Activated CD8-positive, alpha-beta T cell treated with anti-CD3 and anti-CD28 coated beads for 36 hours (primary cell): Measurements from ENCODE around the gene NLRP6. TPM values are rescaled to one million over a fixed set of nuclear protein-coding genes. Genes with fewer than 3 reads are reported as not detected.

Source experiments
- ATAC-seq: fragments of 200-7000 bp; cut with Tn5 transposase; one replicate; pipeline ENCODE4 v1.10.0; 2021; ENCODE audit warnings: mild to moderate bottlenecking, moderate library complexity
- CTCF ChIA-PET: fragments of 350-600 bp; sonication (Branson Sonifier 250); formaldehyde crosslinking; loops from one replicate; lab custom pipeline; 2021; ENCODE audit warnings: antibody characterized with exemption; lab: Charles Lee
- POLR2A ChIA-PET: fragments of 350-600 bp; sonication (Branson Sonifier 250); formaldehyde crosslinking; loops from one replicate; lab custom pipeline; 2021; ENCODE audit warnings: antibody characterized with exemption; lab: Charles Lee
- DNase-seq: peaks from one replicate; pipeline ENCODE4 v3.0.0-alpha.2; 2020
- H3K27ac Mint-ChIP-seq: one replicate; pipeline ENCODE4 v1.8.0; 2021; ENCODE audit warnings: mild to moderate bottlenecking, mixed read lengths
- H3K27me3 Mint-ChIP-seq: one replicate; pipeline ENCODE4 v1.8.0; 2021; ENCODE audit warnings: mixed read lengths
- H3K36me3 Mint-ChIP-seq: one replicate; pipeline ENCODE4 v1.8.0; 2021; ENCODE audit warnings: low read depth, mixed read lengths
- H3K4me1 Mint-ChIP-seq: one replicate; pipeline ENCODE4 v1.8.0; 2021; ENCODE audit warnings: low read depth, mixed read lengths
- H3K4me3 Mint-ChIP-seq: one replicate; pipeline ENCODE4 v1.8.0; 2021; ENCODE audit warnings: mild to moderate bottlenecking, moderate library complexity, mixed read lengths
- H3K9me3 Mint-ChIP-seq: one replicate; pipeline ENCODE4 v1.8.0; 2021; ENCODE audit warnings: mixed read lengths
- CTCF ChIP-seq: fragments of 200-600 bp; IDR thresholded peaks from one replicate; pipeline ENCODE4 v1.8.0; 2022; ENCODE audit warnings: antibody characterized with exemption, mild to moderate bottlenecking
- intact Hi-C: fragments of 100-400 bp; cut with micrococcal nuclease; formaldehyde crosslinking; loops from one replicate; pipeline ENCODE4 v1.10.0; 2022
- total RNA-seq, 2 experiments: library from RNA; stranded (reverse); gene quantifications; one replicate each; pipeline ENCODE4 v1.2.3, GENCODE V29; 2021

Gene NLRP6
- total RNA-seq, 2 experiments from 2014 or later: 3.3 to 3.4 TPM

- Mint-ChIP-seq H3K27me3 (peaks cover 6% of the 10 kb centered on the region), H3K9me3 (no peaks in the 10 kb centered on the region), H3K4me3 (peak overlapping the region; percentile 42), H3K4me1 (peaks cover 38% of the 10 kb centered on the region), H3K36me3 (peaks cover 13% of the 10 kb centered on the region), H3K27ac (peak overlapping the region; percentile 84)
- CTCF ChIA-PET: interaction anchor here (4.6 kb wide), 1 partner anchor 47 kb away, joined by 21 read pairs; no protein-coding TSS in a partner anchor
- intact Hi-C loops: no loop called here
- ATAC-seq (peak; percentile 57), DNase-seq (peak; percentile 87)
- TF ChIP-seq CTCF: no peak
- POLR2A ChIA-PET: interaction anchor here (0.6 to 1.6 kb wide), 7 partner anchors 8 to 119 kb away, joined by 3 to 6 read pairs (median 4); no protein-coding TSS in a partner anchor
Observed at GRCh38 chr11:297586-298405, 19.6 kb downstream of the NLRP6 start.

GRCh38 chr11:298406-299065 lies 20.3 kb downstream of the NLRP6 start:
- Mint-ChIP-seq H3K27ac (peak overlapping the region; percentile 84), H3K4me3 (no peak overlapping the region), H3K36me3 (peaks cover 10% of the 10 kb centered on the region), H3K27me3 (peaks cover 6% of the 10 kb centered on the region), H3K9me3 (no peaks in the 10 kb centered on the region), H3K4me1 (peaks cover 43% of the 10 kb centered on the region)
- intact Hi-C loops: no loop called here
- no peak for TF ChIP-seq CTCF
- CTCF ChIA-PET: interaction anchor here (1.5 to 4.6 kb wide), 3 partner anchors 11 to 65 kb away, joined by 4 to 21 read pairs (median 10); no protein-coding TSS in a partner anchor
- DNase-seq: peak; percentile 28
- no peak for ATAC-seq
- POLR2A ChIA-PET: interaction anchor here (0.6 to 1.6 kb wide), 11 partner anchors 9 to 215 kb away, joined by 3 to 6 read pairs (median 4); partner anchors contain the start of gene IFITM2

DNA sequence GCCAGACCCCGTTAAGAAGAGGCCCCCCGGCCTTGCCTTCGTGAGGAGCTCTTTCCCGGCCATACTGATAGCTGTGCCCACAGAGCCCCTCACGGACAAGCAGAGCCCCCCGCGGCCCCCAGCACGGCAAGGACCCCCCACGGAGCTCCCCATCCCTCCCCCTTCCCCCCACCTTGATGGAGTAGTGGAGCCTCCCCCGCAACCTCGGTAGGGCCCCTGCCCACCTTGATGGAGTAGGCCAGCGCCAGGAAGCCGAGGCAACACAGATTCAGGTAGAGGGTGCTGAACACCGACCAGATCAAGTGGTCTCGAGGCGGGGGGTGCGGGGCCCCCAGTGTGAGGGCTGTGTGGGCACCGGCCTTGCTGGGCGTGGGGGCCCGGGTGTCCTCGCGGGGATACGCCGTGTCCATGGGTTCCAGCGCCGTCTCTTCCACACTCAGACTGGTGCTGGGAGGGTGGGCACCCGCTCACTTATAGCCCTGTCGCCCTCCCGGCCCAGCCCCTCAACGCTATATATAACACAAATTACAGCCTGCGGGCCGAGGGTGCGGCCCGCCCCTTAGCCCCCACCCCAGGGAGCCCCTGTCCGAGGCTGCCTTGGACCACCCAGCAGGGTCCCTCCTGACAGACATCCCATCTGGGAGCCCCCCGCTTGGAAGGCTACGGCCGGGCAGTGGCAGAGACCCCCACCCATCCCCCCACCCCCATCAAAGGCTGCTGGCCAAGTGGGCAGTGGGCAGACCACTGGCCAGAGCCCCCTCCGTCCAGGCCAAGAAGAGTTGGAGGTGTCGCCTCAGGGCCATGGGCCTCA lies 21.1 kb downstream of the NLRP6 start, which contains the start of gene IFITM5:
TSS of gene IFITM5 (minus strand) at position 446 of the 811 bp plus-strand sequence. CDS start at position 410, 36 bp downstream.
- ChIA-PET POLR2A (interaction anchor here (0.6 to 2.6 kb wide), 11 partner anchors 8 to 214 kb away, joined by 3 to 28 read pairs (median 4); partner anchors contain the start of genes IFITM2, NLRP6 and PGGHG), CTCF (interaction anchor here (1.5 to 4.6 kb wide), 3 partner anchors 10 to 64 kb away, joined by 4 to 21 read pairs (median 10); no protein-coding TSS in a partner anchor)
- Mint-ChIP-seq H3K9me3 (no peaks in the 10 kb centered on the region), H3K4me1 (peaks cover 46% of the 10 kb centered on the region), H3K27ac (peak within 1 kb of the TSS; percentile 84), H3K27me3 (peaks cover 6% of the 10 kb centered on the region), H3K36me3 (peaks cover 6% of the 10 kb centered on the region), H3K4me3 (no peak within 1 kb of the TSS)
- DNase-seq (peak; percentile 22), ATAC-seq (no peak)
- intact Hi-C loops: no loop called here
- no peak for TF ChIP-seq CTCF

DNA sequence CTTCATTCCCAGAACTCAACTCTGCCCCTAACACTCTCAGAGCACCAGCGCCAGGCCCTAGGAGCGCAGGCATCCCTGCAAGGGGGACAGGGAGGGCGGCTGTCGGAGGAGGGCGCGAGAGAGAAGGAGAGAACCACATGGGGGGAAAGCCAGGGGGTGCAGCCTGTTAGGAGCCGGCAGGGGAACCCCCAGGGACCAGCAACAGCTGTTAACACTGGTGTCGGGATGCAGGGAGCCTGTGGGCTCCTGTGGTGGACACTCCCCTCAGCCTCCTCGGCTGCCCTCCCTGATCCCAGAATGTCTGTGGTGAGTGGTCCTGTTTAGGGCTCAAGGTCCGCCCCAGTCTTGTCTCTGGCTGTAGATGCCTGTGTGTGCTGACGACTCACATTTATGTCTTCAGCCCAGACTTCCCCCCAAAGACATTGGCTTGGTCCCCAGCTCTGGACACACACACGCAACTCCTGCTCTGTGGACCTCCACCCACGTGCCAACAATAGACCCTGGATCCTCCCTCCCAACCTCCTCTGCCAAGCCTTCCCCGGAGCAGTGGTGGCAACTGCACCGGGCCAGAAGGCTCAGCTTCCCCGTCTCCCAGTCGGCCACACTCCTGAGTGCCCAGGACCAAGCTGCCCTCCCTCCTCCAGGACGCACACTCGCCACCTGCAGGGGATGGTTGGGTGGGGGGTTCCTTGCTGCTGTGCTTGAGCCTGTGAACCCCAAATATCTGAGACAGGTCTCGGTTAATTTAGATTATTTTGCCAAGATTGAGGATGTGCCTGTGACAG lies 21.9 kb downstream of the NLRP6 start:
- H3K4me1 Mint-ChIP-seq: peaks cover 49% of the 10 kb centered on the region
- no peak for TF ChIP-seq CTCF
- peaks cover 6% of the 10 kb centered on the region for H3K27me3 Mint-ChIP-seq
- peak; percentile 14 for ATAC-seq
- peak; percentile 68 for DNase-seq
- H3K4me3 Mint-ChIP-seq: no peak overlapping the region
- no peaks in the 10 kb centered on the region for H3K9me3 Mint-ChIP-seq
- no peak overlapping the region for H3K27ac Mint-ChIP-seq
- intact Hi-C loops: no loop called here
- ChIA-PET CTCF (interaction anchor here (1.0 to 4.6 kb wide), 4 partner anchors 9 to 63 kb away, joined by 3 to 21 read pairs (median 7); no protein-coding TSS in a partner anchor), POLR2A (interaction anchor here (0.9 to 2.6 kb wide), 6 partner anchors 9 to 42 kb away, joined by 3 to 28 read pairs (median 4); partner anchors contain the start of gene PGGHG)
- H3K36me3 Mint-ChIP-seq: no peaks in the 10 kb centered on the region
